Stimulated activated CD8-positive, alpha-beta memory T cell treated with anti-CD3 and anti-CD28 coated beads, Interleukin-4, amount 100 ng/mL, for 24 hours (primary cell): Measurements from ENCODE around the gene ZNF275.
"Not testable (repeated sequence)": the region's sequence is repeated elsewhere in the genome, so short reads cannot be mapped to it uniquely, and the experiment has no call there.

ENCODE experiments used
- DNase-seq: peaks from one replicate; pipeline ENCODE4 v3.0.0-alpha.2; 2020; ENCODE audit warnings: low read depth

The ZNF275 gene

DNA sequence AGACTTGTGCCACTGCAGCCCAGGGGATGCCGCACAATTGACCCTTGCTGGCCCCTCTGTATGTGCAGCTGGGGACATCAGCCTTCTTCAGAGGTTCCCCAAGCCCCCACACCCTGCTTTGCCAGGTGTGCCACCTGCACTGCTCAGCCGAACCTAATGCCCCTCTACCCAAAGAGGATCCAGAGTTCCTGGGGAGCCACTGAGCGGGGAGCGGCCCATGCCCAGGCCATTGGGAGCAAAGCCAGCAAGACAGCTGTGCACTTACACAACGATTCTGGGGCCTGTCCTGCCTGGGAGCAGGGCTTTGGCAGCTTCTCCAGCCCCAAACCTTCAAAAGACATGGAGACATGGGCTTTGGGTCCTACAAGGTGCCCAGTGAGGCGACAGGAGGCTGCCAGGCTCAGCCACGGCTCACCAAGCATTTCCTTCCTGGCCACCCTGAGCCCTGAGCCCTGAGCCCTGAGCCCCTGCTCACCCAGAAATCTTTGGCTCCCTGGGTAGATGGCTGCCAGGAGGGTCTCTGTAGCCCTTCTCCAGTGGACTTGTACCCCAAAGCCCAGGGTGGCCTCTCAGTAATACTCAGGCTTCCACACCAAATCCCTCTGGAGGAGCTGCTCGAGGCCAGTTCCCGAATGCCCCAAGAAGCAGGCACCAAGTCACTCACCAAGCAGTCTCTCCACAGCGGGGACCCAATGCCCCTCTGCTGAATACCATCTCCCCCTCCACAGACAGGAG is 54.2 kb downstream of the ZNF275 start:
- no peak for DNase-seq

DNA sequence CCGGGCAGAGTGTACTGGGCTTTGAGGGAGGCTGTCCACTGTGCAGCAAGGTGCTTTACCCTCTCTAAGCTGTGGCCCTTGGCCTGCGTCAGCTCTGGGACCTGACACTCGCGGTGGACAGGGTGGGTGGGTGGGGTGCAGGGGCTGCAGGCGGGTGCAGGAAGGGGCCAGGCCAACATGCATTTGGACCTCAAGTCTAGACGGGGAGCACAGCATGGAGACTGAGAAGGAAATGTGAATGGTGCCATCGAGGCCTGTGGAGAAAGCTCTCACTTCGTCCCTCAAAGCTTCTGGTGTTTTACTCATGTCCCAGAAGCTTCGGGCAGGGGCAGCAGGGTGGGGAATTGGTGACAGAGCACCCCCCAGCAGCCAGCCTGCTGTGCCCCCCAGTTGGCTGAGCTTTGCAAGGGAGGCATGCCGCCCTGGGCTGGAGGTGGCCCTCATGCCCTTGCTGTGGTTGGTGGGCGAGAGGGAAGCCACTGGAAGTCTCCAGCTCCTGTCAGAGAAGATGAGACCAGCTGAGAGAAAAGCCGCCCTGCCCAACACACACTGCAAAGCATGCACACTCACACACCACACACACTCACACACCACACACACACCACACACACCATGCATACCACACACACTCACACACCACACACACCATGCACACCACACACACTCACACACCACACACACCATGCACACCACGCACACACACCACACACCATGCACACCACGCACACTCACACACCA is 54.9 kb downstream of the ZNF275 start:
- DNase-seq, result no peak

DNA sequence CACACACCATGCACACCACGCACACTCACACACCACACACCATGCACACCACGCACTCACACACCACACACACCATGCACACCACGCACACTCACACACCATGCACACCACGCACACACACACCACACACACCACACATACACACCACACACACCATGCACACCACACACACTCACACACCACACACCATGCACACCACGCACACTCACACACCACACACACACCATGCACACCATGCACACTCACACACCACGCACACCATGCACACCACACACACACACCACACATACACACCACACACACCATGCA is 55.5 kb downstream of the ZNF275 start:
- not testable (repeated sequence) for DNase-seq

- DNase-seq, result no peak
Measured at GRCh38 chrX:153392642-153393321, 58.8 kb downstream of the ZNF275 start.

- DNase-seq, result no peak
Measured at GRCh38 chrX:153394612-153395011, 60.7 kb downstream of the ZNF275 start.

- DNase-seq, result no peak
Measured at GRCh38 chrX:153395613-153396319, 61.8 kb downstream of the ZNF275 start.

DNA sequence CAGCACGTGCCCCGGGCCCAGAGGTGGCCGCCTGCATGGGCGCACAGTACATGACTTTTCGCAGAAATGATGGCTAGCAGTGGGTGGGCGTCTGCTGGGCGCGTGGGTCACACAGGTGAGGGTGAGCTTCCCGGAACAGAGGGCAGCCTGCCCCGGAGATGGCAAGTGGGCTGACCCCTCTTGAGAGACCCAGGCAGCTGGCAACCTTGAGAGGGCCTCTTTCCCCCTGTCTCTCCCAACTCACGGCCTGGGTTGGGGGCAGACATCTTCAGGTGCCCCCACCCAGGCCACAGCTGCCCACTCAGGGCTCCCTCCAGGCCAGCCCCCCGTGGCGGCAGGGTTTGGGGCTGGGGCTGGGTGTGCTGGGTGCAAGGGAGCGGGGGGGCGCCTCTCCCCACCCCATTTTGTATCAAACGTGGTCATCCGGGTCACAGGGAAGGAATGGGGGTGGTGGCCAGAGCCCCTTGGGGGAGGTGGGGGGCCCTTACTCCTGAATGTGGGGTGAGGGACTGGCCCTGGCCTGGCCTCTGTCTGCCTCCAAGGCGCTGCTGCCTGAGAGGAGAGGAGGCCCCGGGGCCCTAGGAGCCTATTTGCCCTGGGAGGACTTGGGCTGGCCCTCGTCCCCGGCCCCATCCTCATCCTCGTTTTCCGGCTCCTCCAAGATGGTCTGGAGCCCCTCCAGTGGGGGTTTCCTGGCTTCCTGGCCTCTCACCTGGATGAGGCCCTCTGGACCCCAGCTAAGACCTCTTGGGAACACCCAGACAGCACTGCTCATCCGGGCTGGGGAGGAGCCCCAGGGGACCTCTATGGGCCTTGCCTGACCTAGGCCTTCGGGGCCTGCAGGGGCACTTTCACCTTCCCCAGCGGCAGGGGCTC is 62.6 kb downstream of the ZNF275 start:
- DNase-seq, result no peak

DNA sequence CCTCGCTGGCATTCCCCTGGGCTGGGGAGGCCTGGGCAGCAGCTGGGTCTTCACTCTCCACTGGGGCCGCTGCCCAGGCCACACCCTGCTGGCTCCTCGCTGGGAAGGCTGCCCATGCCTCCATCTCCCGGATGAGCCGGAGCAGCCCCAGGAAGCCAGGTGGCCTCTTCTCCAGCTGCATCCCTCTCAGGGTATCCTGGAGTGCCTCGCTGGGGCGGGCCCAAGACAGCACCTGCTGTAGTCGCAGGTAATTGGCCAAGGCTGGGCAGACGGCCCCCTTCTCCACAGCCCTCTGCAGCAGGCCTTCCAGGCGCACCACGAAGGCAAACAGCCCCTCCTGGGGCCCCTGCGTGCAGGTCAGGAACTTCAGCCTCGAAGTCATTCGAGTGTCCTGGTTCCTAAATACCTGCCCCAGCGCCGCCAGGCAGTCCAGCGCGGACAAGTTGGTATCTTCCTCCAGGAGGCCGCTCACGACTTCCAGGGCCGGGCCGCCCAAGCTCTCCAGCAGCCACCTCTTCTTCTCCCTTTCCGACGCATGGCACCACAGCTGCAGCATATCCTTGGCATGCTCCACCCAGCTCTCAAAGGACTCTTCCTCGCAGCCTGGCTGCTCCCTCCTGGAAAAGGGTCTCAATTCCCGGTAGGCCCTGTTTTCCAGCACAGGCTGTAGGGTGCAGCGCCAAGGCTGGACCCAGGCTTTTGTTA is 63.5 kb downstream of the ZNF275 start:
- DNase-seq, result no peak

DNA sequence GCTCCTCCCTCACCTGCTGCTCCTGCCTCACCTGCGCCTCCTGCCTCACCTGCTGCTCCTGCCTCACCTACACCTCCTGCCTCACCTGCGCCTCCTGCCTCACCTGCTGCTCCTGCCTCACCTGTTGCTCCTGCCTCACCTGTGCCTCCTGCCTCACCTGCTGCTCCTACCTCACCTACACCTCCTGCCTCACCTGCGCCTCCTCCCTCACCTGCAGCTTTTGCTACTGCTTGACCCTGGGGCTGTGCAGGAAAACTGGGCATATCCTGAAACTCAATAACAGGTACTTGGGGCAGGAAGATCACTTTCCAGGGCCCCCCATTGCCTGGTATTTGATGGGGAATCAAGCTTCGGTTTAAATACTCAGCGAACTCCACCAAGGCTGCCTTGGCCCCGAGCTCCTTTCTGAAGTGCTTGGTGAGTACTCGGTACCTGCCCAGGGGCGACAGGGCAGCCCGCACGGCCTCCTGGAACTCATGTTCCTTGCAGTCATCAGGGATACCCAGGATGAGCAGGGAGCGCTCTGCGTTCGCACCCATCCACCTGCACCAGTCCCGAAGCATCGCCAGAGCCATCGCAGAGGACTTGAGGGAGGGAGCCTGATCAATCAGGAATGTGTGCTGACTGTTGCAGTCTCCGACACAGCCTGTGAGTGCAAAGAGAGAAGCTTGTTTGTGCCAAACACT is 64.5 kb downstream of the ZNF275 start:
- no peak for DNase-seq

DNA sequence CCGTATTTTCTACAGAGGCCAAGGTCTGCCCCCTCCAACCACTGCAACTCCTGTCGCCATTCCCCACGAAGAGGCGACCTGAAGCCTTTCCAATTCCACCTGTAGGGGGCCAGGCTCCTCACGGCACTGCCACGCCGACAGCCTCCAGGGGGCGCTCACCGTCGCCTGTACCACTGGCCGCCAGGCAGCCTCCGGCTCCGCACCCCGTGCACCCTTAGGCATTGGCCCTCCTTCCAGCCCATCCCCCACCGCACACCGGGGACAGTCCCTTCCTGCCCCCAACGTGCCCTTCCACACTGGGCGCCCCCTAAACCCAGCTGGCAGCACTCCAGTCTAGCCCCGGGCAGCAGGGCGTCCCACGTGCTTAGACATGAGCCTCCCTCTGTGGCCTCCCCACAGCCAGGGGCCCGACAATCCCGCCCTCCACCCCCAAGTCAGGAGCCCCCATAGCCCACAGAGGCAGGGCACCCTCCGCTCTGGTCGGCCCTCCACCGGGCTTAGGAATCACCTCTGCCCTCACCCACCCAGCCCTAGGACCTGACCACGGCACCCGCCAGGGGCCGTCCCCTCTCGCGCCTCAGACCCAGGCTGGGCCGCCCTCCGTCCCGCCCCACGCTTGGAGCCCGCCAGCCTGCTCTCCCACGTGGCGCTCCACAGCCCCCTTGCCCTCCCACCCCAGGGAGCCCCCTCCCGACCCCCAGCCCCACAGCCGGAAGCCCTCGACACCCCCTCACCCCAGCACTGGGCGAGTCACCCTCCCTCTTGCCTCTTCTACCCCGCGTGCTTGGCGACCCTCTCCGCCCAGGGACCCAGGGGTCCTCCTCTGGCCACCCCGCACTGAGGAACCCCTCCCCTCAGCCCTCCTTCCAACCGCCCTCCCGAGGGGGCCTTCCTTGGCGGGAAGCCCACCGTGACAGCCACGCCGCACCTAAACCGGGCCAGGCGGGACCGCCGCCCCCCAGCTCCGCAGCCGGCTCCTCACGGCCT is 66.5 kb downstream of the ZNF275 start:
- DNase-seq, result peak; percentile 41

DNA sequence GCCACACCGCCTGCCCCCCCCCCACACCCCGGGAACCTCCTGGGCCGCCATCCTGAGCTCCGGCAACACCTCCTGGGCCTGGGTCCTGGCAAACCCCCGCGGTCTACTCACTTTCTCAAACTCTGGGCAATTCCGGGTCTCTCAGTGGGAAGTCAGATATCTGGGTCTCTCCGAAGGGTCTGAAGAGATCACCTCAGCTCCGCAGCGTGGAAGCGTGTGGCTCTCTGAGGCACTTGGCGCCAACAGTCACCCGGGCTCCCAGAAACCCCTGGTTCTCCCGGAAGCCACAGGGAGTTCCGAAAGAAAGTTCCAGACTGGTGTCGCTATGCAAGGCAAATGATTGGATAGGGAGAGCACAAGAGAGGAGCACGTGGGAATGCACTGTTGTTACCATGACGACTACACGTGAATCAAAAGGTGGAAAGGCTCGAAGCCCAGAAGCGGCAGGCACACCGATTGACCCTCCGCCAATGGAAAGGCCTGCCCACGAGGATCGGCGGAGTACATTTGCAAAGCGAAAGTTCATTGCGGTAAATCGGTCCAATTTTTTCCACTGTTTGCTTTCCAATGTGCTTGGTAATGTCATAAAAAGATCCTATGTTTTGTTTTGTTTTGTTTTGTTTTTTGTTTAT is 67.3 kb downstream of the ZNF275 start, which contains the start of gene PNMA6E:
PNMA6E (minus strand) TSS at position 218 of the 632 bp plus-strand sequence. CDS start 2,501 bp downstream, outside the sequence.
- DNase-seq, result no peak
